ENCODE results near the gene CCDC12. TPM values are rescaled to one million over a fixed set of nuclear protein-coding genes. Genes with fewer than 3 reads are reported as not detected.

The CCDC12 gene
- total and polyA plus RNA-seq, 9 of the 15 experiments (the other 6 are each of a cell fraction or from before 2014, with no cell fraction given) = 8.9 to 201 (median 86.9) TPM

- peak; percentile 100 for TF ChIP-seq ZBTB33 (CRISPR knock-in tag; IDR thresholded peaks at IDR 0.05)
- no peak for TF ChIP-seq TAF9B (IDR thresholded peaks at IDR 0.05; ENCODE audit: partially characterized antibody)
- TF ChIP-seq TCF7L2 (IDR thresholded peaks at IDR 0.05; ENCODE audit: low read depth, low read length) = no peak
- TF ChIP-seq FOXJ2 (tag; IDR thresholded peaks at IDR 0.05) = no peak
- TF ChIP-seq CREM (IDR thresholded peaks at IDR 0.05; ENCODE audit: low read depth) = 0 out of 2 replicates have a peak, but pooled peaks have one; percentile 13
- TF ChIP-seq BRCA1 (IDR thresholded peaks at IDR 0.05) = no peak
- TF ChIP-seq BRCA1 (CRISPR knock-in tag; IDR thresholded peaks at IDR 0.05) = no peak
- no peak for TF ChIP-seq PHB (CRISPR knock-in tag; IDR thresholded peaks at IDR 0.05)
- TF ChIP-seq SMAD1 (IDR thresholded peaks at IDR 0.05; ENCODE audit: low read depth, low read length, partially characterized antibody) = no peak
- no peak for TF ChIP-seq ZNF644 (tag; IDR thresholded peaks at IDR 0.05; ENCODE audit: low read depth)
- no peak for TF ChIP-seq KHSRP (IDR thresholded peaks at IDR 0.05)
- no peak for TF ChIP-seq THRB (CRISPR knock-in tag; conservative IDR thresholded peaks at IDR 0.05)
- no peak for TF ChIP-seq BRD4 (IDR thresholded peaks at IDR 0.05)
- TF ChIP-seq MBD2 (IDR thresholded peaks at IDR 0.05; ENCODE audit: borderline replicate concordance, low read depth) = no peak
- no peak for TF ChIP-seq PURB (CRISPR knock-in tag; IDR thresholded peaks at IDR 0.05; ENCODE audit: low read depth)
- TF ChIP-seq RB1 (IDR thresholded peaks at IDR 0.05; ENCODE audit: low read depth) = peak; percentile 51; the same call in 1 of the 2 replicates
- TF ChIP-seq SMARCE1 (IDR thresholded peaks at IDR 0.05) = no peak
- no peak for TF ChIP-seq ATF2 (CRISPR knock-in tag; IDR thresholded peaks at IDR 0.05)
- TF ChIP-seq SRSF3 (IDR thresholded peaks at IDR 0.05; ENCODE audit: insufficient read depth, low read length) = no peak
- TF ChIP-seq RAD51 (IDR thresholded peaks at IDR 0.05; ENCODE audit: borderline replicate concordance, low read depth) = no peak
- no peak for TF ChIP-seq ZNF707 (CRISPR knock-in tag; conservative IDR thresholded peaks at IDR 0.05)
- no peak for TF ChIP-seq HMGXB4 (CRISPR knock-in tag; IDR thresholded peaks at IDR 0.05)
- TF ChIP-seq EZH2 (IDR thresholded peaks at IDR 0.05; ENCODE audit: borderline replicate concordance, low read depth, low read length) = no peak
Measured at GRCh38 chr3:46923559-46924350, 52.8 kb downstream of the CCDC12 start (continued).
